H1 (cell line): Measurements from ENCODE around the gene HSD11B1. TPM values are rescaled to one million over a fixed set of nuclear protein-coding genes. Genes with fewer than 3 reads are reported as not detected.

ENCODE experiments used
- CTCF ChIA-PET: fragments of 300-600 bp; sonication (Branson Sonifier 250); formaldehyde crosslinking; loops from one replicate; lab custom pipeline; 2021; ENCODE audit not compliant: partially characterized antibody; lab: Charles Lee
- POLR2A ChIA-PET: fragments of 300-600 bp; sonication (Branson Sonifier 250); formaldehyde crosslinking; loops from one replicate; lab custom pipeline; 2021; ENCODE audit warnings: inconsistent platforms; ENCODE audit not compliant: partially characterized antibody; lab: Charles Lee
- DNase-seq, 2 experiments: peaks; one replicate each; pipeline versions ENCODE4 v3.0.0 to v3.0.0-alpha.2; 2010 to 2022; ENCODE audit warnings: low spot score in 2 of 2, low read depth in 1 of 2, mixed read lengths in 1 of 2
- FAIRE-seq: peaks from 2 replicates; lab custom pipeline; 2011; peaks lifted over from hg19 to GRCh38; lab: Jason Lieb, UNC
- H2AFZ ChIP-seq: 2 replicates; pipeline ENCODE4 v1.8.1; 2012; ENCODE audit warnings: low read length, inconsistent platforms
- H2AK5ac ChIP-seq: 2 replicates; pipeline ENCODE4 v1.6.1; 2013; ENCODE audit warnings: low read depth, low read length
- H2BK120ac ChIP-seq: replicated peaks from 2 replicates; pipeline ENCODE3; 2013; ENCODE audit warnings: low read depth, low read length, inconsistent platforms
- H2BK12ac ChIP-seq: 2 replicates; pipeline ENCODE4 v1.6.1; 2013; ENCODE audit warnings: low read depth, low read length
- H2BK15ac ChIP-seq: 2 replicates; pipeline ENCODE4 v1.6.1; 2013; ENCODE audit warnings: low read length
- H2BK20ac ChIP-seq: 2 replicates; pipeline ENCODE4 v1.6.1; 2013; ENCODE audit warnings: low read length
- H2BK5ac ChIP-seq: 2 replicates; pipeline ENCODE4 v1.6.1; 2013; ENCODE audit warnings: low read depth, low read length
- H3K14ac ChIP-seq: 2 replicates; pipeline ENCODE4 v1.6.1; 2013; ENCODE audit warnings: inconsistent platforms; ENCODE audit not compliant: insufficient read length
- H3K18ac ChIP-seq: 2 replicates; pipeline ENCODE4 v1.6.1; 2013; ENCODE audit warnings: low read length; ENCODE audit errors: extremely low read depth
- H3K23ac ChIP-seq: 2 replicates; pipeline ENCODE4 v1.6.1; 2013; ENCODE audit warnings: inconsistent platforms; ENCODE audit not compliant: insufficient read length
- H3K23me2 ChIP-seq: 2 replicates; pipeline ENCODE4 v1.6.1; 2013; ENCODE audit warnings: low read depth, low read length
- H3K27ac ChIP-seq: 2 replicates; pipeline ENCODE4 v1.6.1; 2011; ENCODE audit warnings: low read depth, low read length, inconsistent platforms
- H3K27me3 ChIP-seq, 4 experiments: replicated peaks in 1 of 4; 1 replicate in 1 of 4; 2 replicates in 3 of 4; pipeline versions ENCODE4 v1.6.1 to v1.8.1; 2011 to 2013; ENCODE audit warnings: low read length in 3 of 4, mild to moderate bottlenecking in 3 of 4, inconsistent platforms in 2 of 4, mixed read lengths in 2 of 4, moderate library complexity in 1 of 4; ENCODE audit not compliant: control insufficient read depth in 3 of 4, insufficient read depth in 3 of 4; ENCODE audit errors: extremely low read depth in 1 of 4
- H3K36me3 ChIP-seq, 4 experiments: 2 replicates each; pipeline versions ENCODE4 v1.6.1 to v1.8.1; 2011 to 2013; ENCODE audit warnings: mild to moderate bottlenecking in 4 of 4, low read length in 3 of 4, moderate library complexity in 2 of 4, control low read depth in 1 of 4, inconsistent platforms in 1 of 4; ENCODE audit not compliant: insufficient read depth in 4 of 4, control insufficient read depth in 2 of 4
- H3K4ac ChIP-seq: replicated peaks from 2 replicates; pipeline ENCODE3; 2013; ENCODE audit warnings: low read length, low read depth, mixed read lengths, inconsistent platforms; ENCODE audit not compliant: insufficient read length
- H3K4me1 ChIP-seq, 4 experiments: replicated peaks in 1 of 4; 1 replicate in 1 of 4; 2 replicates in 3 of 4; pipeline versions ENCODE4 v1.6.1 to v1.8.1; 2011 to 2013; ENCODE audit warnings: low read length in 3 of 4, inconsistent platforms in 2 of 4, mixed read lengths in 1 of 4; ENCODE audit not compliant: insufficient read depth in 4 of 4, control insufficient read depth in 3 of 4
- H3K4me2 ChIP-seq, 2 experiments: 2 replicates each; pipeline versions ENCODE4 v1.6.1 to v1.8.1; 2011 to 2013; ENCODE audit warnings: low read depth in 2 of 2, low read length in 2 of 2, control low read depth in 1 of 2, inconsistent platforms in 1 of 2, mild to moderate bottlenecking in 1 of 2; ENCODE audit not compliant: insufficient read depth in 1 of 2
- H3K4me3 ChIP-seq, 4 experiments: fragments of 200-600, 300-600 bp in 1 of 4; sonication (generic), shearing (Covaris generic), sonication (Bioruptor Twin) in 1 of 4; 2 replicates each; pipeline versions ENCODE4 v1.5.1 to v1.8.1; 2011 to 2016; ENCODE audit warnings: low read length in 4 of 4, low read depth in 3 of 4, control low read depth in 2 of 4, inconsistent platforms in 2 of 4, mild to moderate bottlenecking in 2 of 4, mixed read lengths in 1 of 4, moderate library complexity in 1 of 4; ENCODE audit not compliant: insufficient read depth in 2 of 4; ENCODE audit errors: extremely low read depth in 1 of 4
- H3K56ac ChIP-seq: replicated peaks from 2 replicates; pipeline ENCODE3; 2013; ENCODE audit warnings: low read depth, mild to moderate bottlenecking, mixed read lengths, low read length, inconsistent platforms; ENCODE audit not compliant: insufficient read length
- H3K79me1 ChIP-seq: 2 replicates; pipeline ENCODE4 v1.6.1; 2013; ENCODE audit warnings: low read depth, low read length, control low read depth
- H3K79me2 ChIP-seq, 2 experiments: 2 replicates each; pipeline versions ENCODE4 v1.6.1 to v1.8.1; 2012 to 2013; ENCODE audit warnings: low read length in 2 of 2, mild to moderate bottlenecking in 2 of 2, inconsistent platforms in 1 of 2; ENCODE audit not compliant: insufficient read depth in 2 of 2, control insufficient read depth in 1 of 2
- H3K9ac ChIP-seq, 4 experiments: replicated peaks in 1 of 4; 1 replicate in 1 of 4; 2 replicates in 3 of 4; pipeline versions ENCODE4 v1.6.1 to v1.8.1; 2011 to 2013; ENCODE audit warnings: low read depth in 3 of 4, low read length in 3 of 4, control low read depth in 2 of 4, mild to moderate bottlenecking in 2 of 4, moderate library complexity in 2 of 4, inconsistent platforms in 1 of 4; ENCODE audit errors: extremely low read depth in 1 of 4
- H3K9me3 ChIP-seq, 2 experiments: 2 replicates each; pipeline versions ENCODE4 v1.6.1 to v1.8.1; 2012 to 2013; ENCODE audit warnings: mild to moderate bottlenecking in 2 of 2, moderate library complexity in 2 of 2, control low read depth in 1 of 2, inconsistent platforms in 1 of 2, low read depth in 1 of 2, low read length in 1 of 2, mixed read lengths in 1 of 2; ENCODE audit not compliant: insufficient read depth in 2 of 2
- H4K20me1 ChIP-seq, 2 experiments: replicated peaks in 1 of 2; 2 replicates each; pipeline versions ENCODE3 to v1.8.1; 2011 to 2013; ENCODE audit warnings: inconsistent platforms in 2 of 2, low read length in 2 of 2, mild to moderate bottlenecking in 1 of 2; ENCODE audit not compliant: insufficient read depth in 2 of 2, control insufficient read depth in 1 of 2
- H4K5ac ChIP-seq: 2 replicates; pipeline ENCODE4 v1.6.1; 2013; ENCODE audit warnings: low read length, low read depth, mixed read lengths, inconsistent platforms; ENCODE audit not compliant: insufficient read length
- H4K8ac ChIP-seq: 2 replicates; pipeline ENCODE4 v1.8.0; 2013; ENCODE audit warnings: mild to moderate bottlenecking, moderate library complexity, low read length, inconsistent platforms; ENCODE audit not compliant: insufficient read depth; ENCODE audit errors: extremely low read depth
- H4K91ac ChIP-seq: replicated peaks from 2 replicates; pipeline ENCODE3; 2013; ENCODE audit warnings: low read length, mixed read lengths, inconsistent platforms; ENCODE audit not compliant: insufficient read length
- BCL11A ChIP-seq, 2 experiments: IDR thresholded peaks; one replicate each; pipeline ENCODE4 v1.6.1; 2011; ENCODE audit warnings: low read depth in 2 of 2, low read length in 2 of 2, mild to moderate bottlenecking in 2 of 2
- GTF2F1 ChIP-seq: IDR thresholded peaks from 2 replicates; pipeline ENCODE4 v1.6.1; 2012; ENCODE audit warnings: low read depth, low read length, improper control_type of control experiment, borderline replicate concordance
- JUN ChIP-seq: IDR thresholded peaks from 2 replicates; pipeline ENCODE4 v1.6.1; 2011; ENCODE audit warnings: low read depth, mild to moderate bottlenecking, improper control_type of control experiment, low read length
- MAFK ChIP-seq: IDR thresholded peaks from 2 replicates; pipeline ENCODE4 v1.6.1; 2012; ENCODE audit warnings: low read depth, mild to moderate bottlenecking, improper control_type of control experiment, low read length
- SAP30 ChIP-seq: fragments of 300-600 bp; sonication (generic); IDR thresholded peaks from 2 replicates; pipeline ENCODE4 v1.7.1; 2012; ENCODE audit warnings: low read length, moderate library complexity, mild to moderate bottlenecking, inconsistent platforms; ENCODE audit not compliant: insufficient read depth, insufficient replicate concordance
- YY1 ChIP-seq: IDR thresholded peaks from 2 replicates; pipeline ENCODE4 v1.6.1; 2011; ENCODE audit warnings: low read depth, mild to moderate bottlenecking, low read length
- WGBS, 2 experiments: shearing (Covaris generic) in 1 of 2; methylation state at CpG; one replicate each; pipeline versions ENCODE4 v1.1.6 to v1.1.7; 2013 to 2015; ENCODE audit warnings: low lambda C conversion rate in 2 of 2, mixed read lengths in 2 of 2, inconsistent platforms in 1 of 2, low coverage in 1 of 2, missing lambda C conversion rate in 1 of 2; ENCODE audit not compliant: insufficient replicate concordance in 2 of 2, insufficient coverage in 1 of 2, insufficient read length in 1 of 2; ENCODE audit errors: extremely low coverage in 1 of 2, missing lambda C conversion rate in 1 of 2; 5-methylcytosine and 5-hydroxymethylcytosine counted together
- polyA plus RNA-seq, 7 experiments: library from polyadenylated mRNA; depleted of rRNA in 3 of 7; stranded (reverse) in 5 of 7; unstranded in 2 of 7; fragments of >200 nt in 5 of 7; fragments of 200-250 nt in 2 of 7; gene quantifications; 1 replicate in 5 of 7; 2 replicates in 1 of 7; 4 replicates in 1 of 7; pipeline versions ENCODE4 v1.2.1 to v1.2.3, GENCODE V29; 2011 to 2013; ENCODE audit warnings: missing spikeins in 2 of 7, mixed read lengths in 2 of 7
- total RNA-seq: library from RNA; stranded (reverse); fragmentation: NEBNext Ultra II Directional; extraction: Animal tissue kit (Norgen Biotek cat#: 25700); gene quantifications from 2 replicates; pipeline ENCODE4 v1.2.1, GENCODE V29; 2021
- TF ChIP-seq, protein P1 (sequence below): IDR thresholded peaks from 2 replicates; pipeline ENCODE4 v1.6.1; 2012; ENCODE audit warnings: inconsistent platforms

Gene HSD11B1
- total and polyA plus RNA-seq, 2 of the 8 experiments (the other 6 are each of a cell fraction or from before 2014, with no cell fraction given): not detected

DNA sequence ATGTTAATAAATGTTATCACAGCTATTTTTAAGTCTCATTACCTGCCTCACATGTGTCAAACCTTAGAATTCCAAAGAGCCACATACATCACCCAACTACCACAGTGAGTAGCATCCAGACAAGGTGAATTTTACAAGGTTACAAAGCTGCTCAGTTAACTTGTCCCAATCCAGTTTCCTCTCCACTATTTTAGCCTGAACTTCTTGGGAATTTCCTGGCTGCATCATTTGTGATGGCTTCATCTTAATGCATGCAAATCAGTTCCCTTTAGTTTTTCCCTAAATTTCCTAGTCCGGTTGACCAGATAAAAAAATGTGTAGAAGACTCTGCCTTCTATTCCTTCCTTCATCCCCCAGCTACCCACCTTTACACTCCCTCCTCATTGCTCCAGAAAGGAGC, 50.6 kb downstream of the HSD11B1 start:
- ChIA-PET CTCF (interaction anchor here (0.6 to 1.3 kb wide), 2 partner anchors 179 to 263 kb away, joined by 3 to 4 read pairs; no protein-coding TSS in a partner anchor), POLR2A (no interaction called here)
- no peak for FAIRE-seq
- no peak overlapping the region for H3K14ac ChIP-seq
- no peak overlapping the region for H2BK12ac ChIP-seq
- H3K79me2 ChIP-seq: no peaks in the 10 kb centered on the region
- H2BK20ac ChIP-seq: no peak overlapping the region
- no peak overlapping the region for H4K91ac ChIP-seq
- H2AFZ ChIP-seq: no peak overlapping the region
- H3K23me2 ChIP-seq: no peaks in the 10 kb centered on the region
- no peaks in the 10 kb centered on the region for H3K36me3 ChIP-seq
- H2BK120ac ChIP-seq: no peak overlapping the region
- peaks cover 0 to 3% (median 0%) of the 10 kb centered on the region in 4 experiments; a peak in 1 of 7 replicates for H3K27me3 ChIP-seq
- H3K4ac ChIP-seq: no peak overlapping the region
- no peaks in the 10 kb centered on the region for H3K79me1 ChIP-seq
- no peak overlapping the region for H2AK5ac ChIP-seq
- no peaks in the 10 kb centered on the region for H3K4me1 ChIP-seq
- no peak overlapping the region for H2BK15ac ChIP-seq
- no peak overlapping the region for H3K18ac ChIP-seq
- H3K9ac ChIP-seq: no peak overlapping the region
- H2BK5ac ChIP-seq: no peak overlapping the region
- DNase-seq: no peak
- H3K4me3 ChIP-seq: no peak overlapping the region
- no peak overlapping the region for H4K8ac ChIP-seq
- H3K56ac ChIP-seq: no peak overlapping the region
- no peak overlapping the region for H3K27ac ChIP-seq
- no peak for TF ChIP-seq MAFK
- TF ChIP-seq SAP30: no peak
- TF ChIP-seq, protein P1, sequence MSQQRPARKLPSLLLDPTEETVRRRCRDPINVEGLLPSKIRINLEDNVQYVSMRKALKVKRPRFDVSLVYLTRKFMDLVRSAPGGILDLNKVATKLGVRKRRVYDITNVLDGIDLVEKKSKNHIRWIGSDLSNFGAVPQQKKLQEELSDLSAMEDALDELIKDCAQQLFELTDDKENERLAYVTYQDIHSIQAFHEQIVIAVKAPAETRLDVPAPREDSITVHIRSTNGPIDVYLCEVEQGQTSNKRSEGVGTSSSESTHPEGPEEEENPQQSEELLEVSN: no peak
- TF ChIP-seq JUN: no peak
- no peak for TF ChIP-seq BCL11A (IDR thresholded peaks at IDR 0.05; ENCODE audit: low read depth in 2 of 2, low read length in 2 of 2)
- no peak for TF ChIP-seq GTF2F1
- TF ChIP-seq YY1: no peak
- TF ChIP-seq, all 59 proteins: peak for 0
- Histone ChIP-seq H3K9me3 (no peaks in the 10 kb centered on the region), H4K5ac (no peak overlapping the region), H3K23ac (no peak overlapping the region), H4K20me1 (no peaks in the 10 kb centered on the region), H3K4me2 (no peak overlapping the region)
- WGBS, 2 experiments: 100% methylated on average over 1 of the region's 1 CpG; no CpG with 5 or more reads in 1 of the 2 experiments
